ENCODE results near the gene TMEM72.
A peak's percentile ranks its signal among the peaks of the same experiment; 100 is the strongest.

Gene TMEM72

DNA sequence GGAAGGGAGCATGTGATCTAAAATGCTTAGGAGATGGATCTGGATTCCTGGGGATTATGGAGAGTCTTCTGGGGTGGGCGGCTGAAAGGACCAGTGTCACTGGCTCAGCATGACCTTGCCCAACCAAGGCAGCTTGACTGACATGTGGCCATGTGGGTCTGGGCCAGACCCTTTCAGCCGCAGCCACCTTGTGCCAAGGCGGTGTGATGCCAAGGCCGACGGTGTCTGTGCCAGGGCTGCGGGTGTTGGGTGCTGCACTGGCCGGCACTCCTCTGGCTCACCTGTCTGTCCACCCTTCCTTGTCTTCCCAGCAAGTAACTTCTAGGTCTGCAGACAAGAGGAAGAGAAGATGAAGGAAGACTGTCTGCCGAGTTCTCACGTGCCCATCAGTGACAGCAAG, 58.7 kb downstream of the TMEM72 start:
- DNase-seq: no peak

GRCh38 chr10:44970812-44971395, 59.8 kb downstream of the TMEM72 start:
- no peak for DNase-seq

DNA sequence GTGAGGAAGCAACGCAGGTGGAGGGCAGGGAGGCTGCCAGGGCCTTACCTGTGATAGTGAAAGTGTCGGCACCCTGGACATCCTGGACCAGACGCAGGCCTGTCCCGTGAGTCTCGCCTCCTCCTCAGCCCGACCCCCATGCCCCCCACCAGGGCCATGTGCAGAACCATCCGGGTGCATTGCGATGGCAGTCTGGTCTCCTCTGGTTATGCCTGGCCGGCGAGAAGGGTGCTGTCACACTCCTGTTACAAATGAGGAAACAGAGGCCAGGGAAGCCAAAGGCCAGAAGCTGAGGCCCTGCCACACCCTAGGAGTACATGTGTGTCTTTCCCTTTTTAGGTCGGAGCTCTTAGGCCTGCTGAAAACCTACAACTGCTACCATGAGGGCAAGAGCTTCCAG, 60.3 kb downstream of the TMEM72 start:
- DNase-seq: no peak

- no peak for DNase-seq
Measured at GRCh38 chr10:44971935-44972757, 61.0 kb downstream of the TMEM72 start.

- no peak for DNase-seq
Measured at GRCh38 chr10:44972874-44973306, 61.8 kb downstream of the TMEM72 start.

DNA sequence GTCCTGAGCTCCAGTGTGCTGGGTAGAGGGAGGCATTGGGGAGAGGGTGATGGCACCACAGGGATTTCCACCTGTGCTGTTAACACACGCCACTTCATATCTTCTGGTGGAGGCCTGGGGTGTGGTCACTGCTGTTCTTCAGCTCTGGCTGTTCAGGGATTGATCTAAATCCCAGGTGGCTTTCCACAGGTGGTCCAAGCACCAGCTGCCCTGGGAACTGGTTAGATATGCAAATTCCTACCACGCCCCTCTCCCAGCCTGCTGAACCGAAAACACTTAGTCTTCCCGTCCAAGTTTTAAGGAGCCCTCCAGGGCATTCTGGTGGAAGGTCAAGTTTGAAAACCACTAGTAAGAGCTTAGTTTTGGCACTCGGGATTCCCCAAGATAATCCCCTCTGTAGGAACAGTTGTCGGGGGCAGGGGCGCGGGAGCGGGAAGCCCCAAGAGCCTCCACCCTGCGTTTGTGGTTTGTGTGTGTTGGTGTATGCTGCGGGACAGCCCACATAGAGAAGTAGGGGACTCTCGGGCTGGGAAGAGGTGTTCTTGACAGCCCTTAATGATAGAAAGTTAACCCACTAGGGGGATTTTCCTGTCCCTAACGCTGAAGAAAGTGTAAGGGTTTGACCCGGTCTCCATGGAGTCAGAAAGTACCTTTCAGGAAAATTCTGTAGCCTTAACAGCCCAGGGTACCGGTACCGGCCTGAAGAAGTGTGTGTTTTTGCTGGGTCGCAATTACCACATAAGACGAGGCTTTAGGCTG, 62.4 kb downstream of the TMEM72 start:
- DNase-seq: no peak

- no peak for DNase-seq
Measured at GRCh38 chr10:44974082-44974627, 63.0 kb downstream of the TMEM72 start.

DNA sequence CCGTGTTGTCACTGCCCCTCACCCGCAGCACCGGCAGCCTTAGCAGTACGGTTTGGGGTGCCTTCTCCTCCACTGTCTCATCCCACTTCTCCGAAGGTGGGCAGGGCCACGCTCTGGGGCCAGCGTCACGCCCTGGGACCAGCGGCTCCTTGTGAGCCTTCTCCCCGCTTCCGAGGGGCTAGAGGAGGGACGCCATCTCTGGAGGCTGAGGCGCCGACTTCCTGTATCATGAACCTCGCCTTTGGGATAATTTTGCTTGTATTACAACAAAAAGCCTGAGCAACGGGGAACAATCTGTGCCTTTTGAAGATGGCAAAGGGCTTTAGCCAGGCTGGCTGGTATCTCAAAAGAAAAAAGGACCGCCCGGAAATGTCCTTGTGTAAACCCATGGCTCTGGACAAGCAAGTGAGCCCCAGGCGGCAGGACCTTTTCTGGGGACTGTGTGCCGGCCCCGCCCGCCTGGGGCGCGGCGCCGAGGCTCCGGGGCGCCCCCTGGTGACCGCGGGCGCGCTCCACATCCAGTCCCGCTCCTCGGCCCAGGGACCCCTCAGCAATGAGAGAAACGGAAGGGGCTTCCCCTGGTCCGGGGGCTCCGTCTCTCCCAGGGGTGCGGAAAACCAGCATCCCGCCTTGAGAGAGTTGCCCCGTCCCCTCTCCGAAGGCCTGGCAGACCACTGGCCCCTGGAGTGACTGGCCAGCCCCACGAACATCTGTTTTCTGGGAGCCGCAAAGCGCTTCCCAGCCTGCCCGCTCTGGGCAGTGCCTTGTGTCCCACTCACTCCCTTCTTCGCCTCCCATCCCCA, 63.7 kb downstream of the TMEM72 start:
- no peak for DNase-seq

DNA sequence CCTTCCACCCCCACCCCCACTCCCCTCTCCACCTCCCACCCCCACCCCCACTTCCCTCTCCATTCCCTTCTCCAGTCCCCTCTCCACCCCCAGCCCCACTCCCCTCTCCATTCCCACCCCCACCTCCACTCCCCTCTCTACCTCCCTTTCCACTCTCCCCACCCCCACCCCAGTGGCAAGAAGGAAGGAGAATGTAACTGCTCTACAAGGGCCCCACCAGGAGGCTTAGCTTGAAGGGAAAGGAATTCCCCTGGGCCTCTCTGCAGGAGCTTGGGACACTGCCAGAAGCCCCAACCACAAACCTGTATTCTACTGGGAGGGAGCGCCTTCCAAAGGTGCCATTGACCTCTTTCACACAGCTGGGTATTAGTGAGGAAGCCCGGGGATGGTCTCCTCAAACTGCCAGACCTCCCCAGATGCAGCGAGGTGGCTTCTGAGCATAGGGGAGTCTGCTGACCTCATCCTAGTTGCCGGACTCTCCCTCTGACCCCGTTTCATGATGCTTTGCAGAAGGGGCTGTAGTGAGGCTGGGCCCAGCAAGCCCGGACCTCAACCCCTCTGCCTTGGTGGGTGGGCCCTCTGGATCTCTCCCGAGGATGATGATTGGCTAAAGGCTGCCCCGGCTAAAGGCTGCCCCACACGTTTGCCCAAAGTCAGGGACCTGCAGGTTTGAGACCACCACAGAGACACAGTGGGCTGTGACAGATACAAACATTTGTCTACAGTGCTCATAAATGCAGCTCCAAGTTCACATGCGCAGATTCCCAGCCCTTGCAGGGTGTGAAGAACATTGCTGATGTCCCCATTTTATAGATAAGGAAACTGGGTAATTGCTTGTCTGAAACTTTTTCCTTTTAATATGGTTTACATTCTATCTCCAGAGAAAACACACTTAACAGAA, 64.5 kb downstream of the TMEM72 start:
- DNase-seq: no peak

DNA sequence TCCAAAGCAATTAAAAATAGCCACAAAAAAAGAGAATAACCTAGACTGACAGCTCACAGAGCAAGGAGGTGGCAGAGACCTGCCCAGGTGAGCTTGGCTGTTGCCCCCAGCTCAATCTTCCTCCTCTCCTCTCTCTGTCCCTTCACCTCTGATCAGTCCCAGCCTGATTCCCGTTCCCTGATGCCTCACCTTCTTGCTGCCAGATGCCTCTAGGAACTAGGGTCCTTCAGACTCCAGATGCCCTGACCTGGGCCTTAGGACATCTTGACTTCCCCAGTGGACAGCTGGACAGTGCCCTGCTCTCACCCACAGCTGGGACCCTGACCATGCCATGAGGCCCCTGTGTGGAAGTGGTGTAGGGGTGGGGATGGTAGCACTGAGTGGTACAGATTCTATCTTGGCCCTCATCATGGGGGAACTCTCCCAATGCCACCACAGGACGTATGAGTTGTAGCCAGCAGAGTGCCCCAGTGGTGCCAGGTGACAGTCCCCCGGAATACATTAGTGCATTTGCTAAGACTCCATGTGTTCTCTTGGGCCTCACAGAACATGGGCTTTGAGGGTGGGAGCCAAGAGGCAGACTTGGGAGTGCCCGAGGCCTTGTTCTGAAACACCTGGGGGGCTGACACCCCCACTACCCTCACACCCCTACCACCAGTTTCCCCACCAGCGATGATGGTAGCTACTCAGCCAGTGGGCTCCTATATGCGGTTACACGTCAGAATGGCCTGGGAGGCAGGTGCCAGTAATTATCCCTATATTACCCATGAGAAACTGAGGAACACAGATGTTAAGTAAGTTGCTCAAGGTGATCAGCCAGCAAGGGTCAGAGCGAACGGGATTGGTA, 65.4 kb downstream of the TMEM72 start:
- no peak for DNase-seq

- no peak for DNase-seq
Measured at GRCh38 chr10:44977287-44978212, 66.4 kb downstream of the TMEM72 start.

DNA sequence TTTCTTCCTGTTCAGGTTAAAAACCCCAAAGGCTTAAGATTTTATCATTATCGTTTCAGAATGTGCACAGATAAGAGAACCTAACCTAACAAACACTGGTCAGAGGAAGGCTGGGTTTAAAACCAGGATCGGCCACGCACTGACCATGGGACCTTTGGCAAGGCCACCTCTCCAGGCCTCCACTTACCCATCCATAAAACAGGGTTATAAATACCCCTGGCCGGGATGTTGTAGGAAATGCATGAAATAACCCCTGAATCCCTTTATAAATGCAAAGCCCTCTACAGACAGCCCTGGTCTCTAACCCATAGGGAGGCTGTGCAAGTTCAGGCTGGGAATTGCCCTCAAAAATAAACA, 67.1 kb downstream of the TMEM72 start:
- no peak for DNase-seq

DNA sequence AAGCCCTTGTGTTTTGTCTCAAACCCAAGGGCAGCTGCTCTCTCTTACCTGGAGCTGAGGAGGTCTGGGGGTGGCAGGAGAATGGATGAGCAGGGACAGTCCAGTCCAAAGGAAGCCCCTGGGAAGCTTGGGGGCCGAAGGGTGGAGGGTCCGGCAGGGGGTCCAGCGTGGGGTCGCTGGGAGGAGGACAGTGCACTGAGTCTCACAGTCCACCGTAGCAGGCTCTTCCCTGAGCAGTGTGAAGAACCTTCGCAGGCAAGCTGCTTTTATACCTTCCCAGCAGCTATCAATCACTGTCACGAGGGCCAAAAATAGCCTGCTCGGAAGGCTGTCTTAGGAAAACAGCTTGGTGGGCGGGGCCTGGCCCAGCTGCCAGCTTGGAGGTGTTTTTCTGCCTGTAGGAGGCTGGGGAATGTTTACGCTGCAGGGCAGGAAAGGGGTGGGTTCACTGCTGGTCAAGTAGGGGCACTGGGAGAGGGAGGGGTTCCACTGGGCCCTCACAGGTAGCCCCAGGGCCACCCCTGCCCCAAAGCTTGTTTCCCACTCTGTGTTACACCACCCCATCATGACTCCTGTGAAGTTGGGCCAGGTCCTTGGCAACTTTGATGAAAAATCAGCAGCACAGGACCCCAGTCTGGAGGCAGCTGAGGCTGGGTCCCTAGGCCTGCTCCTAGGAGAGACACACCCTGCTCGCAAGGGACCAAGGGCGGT, 67.6 kb downstream of the TMEM72 start, which contains the start of gene DEPP1:
TSS of gene DEPP1 (minus strand) at position 240 of the 711 bp plus-strand sequence. CDS start 779 bp downstream, outside the sequence.
- DNase-seq: peak; percentile 9

GRCh38 chr10:44979281-44980191, 68.4 kb downstream of the TMEM72 start:
- no peak for DNase-seq

DNA sequence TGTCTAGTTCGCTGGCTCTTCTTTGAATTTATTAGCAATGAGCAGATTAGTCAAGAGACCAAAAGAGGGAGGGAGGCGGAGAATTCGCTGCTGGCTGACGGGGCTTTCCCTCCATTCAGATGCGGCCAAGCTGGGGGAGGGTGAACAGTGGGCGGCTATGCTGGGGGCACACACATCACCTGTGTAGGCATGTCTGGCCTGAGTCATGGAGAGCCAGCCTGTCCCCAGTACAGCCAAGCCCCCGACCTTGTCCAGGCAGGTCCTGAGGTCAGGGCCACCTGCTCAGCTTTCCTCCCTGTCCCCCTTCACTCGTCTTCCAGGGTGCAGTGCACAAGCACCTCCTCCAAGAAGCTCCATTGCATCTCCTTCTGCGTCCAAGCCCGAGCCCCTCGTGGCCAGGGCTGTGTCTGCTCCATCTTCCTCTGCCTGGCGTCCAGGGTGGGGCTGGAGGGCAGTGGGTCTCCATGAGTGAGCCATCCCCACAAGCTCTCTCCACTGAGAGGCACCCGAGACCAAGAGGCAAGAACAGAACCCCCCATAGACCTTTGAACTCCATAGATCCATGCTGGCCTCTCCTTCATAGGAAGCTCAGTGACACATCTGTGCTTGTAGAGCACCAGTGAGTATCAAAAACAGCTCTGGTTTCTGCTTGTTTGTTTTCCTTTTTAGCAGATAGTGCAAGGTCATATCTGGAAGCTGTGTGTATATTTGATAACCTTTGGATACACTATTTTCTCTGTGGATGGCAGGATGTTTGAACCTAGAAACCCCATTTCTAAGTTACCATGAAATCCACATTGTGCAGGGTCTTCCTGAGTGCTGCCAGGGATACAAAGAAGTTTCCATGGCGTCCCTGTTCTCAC, 69.4 kb downstream of the TMEM72 start:
- DNase-seq: no peak
